NCI-H82 treated with DMSO at 0.1 percent for 48 hours (cell line): ENCODE results near the gene MBOAT7.
"Not testable (repeated sequence)": the region's sequence is repeated elsewhere in the genome, so short reads cannot be mapped to it uniquely, and the experiment has no call there.

Experiments used
- DNase-seq: peaks from one replicate; lab custom pipeline; 2025; ENCODE audit not compliant: unreplicated experiment; lab: John Stamatoyannopoulos, UW

Gene MBOAT7

DNA sequence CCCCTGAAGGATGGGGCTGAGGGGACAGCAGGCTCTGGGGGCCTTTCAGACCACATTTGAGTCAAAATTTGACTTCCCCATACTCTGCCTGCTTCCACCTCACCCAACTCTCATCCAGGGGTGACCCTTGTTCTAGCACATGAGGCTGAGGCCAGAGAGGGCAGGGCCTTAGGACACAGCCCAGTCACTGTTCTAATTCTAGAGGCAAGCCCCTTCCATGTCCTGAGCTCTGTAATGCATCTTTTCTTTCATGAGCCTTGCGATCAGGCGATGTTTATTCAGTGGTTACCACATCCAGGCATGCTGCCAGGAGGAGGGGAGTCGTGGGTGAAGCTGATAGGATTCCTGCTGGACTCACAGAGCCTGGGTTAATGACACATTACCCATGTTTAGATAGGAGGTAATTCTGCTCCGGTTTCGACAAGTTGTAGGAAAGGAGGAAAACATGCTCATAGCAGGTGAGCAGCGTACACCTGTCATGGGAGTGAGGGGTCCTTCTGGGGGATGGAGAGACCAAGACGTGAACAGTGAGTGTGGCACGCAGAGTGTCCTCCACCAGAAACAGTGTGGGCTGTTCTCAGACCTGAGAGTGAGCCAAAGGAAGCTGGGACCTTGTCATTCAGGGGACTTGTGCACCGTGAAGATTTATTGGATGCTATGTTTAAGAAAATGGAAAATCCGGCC, 20.6 kb upstream of the MBOAT7 start:
- no peak for DNase-seq

- DNase-seq, result no peak
Measured at GRCh38 chr19:54209058-54209810, 19.9 kb upstream of the MBOAT7 start.

DNA sequence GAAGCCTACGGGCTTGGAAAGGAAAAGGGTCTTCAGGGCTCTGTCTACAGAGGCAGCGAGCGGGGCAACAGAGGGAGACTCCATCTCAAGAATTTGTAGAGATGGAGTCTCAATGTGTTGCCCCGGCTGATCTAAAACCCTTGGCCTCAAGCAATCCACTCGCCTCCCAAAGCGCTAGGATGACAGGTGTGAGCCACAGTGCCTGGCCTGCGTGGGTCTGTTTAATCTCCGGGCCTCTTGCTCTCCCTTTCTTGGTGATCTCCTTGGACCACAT, 19.3 kb upstream of the MBOAT7 start:
- DNase-seq, result no peak

GRCh38 chr19:54207983-54208783, 18.8 kb upstream of the MBOAT7 start:
- DNase-seq, result no peak

GRCh38 chr19:54207676-54207982, 18.2 kb upstream of the MBOAT7 start:
- DNase-seq, result no peak

- DNase-seq, result not testable (repeated sequence)
Measured at GRCh38 chr19:54207193-54207592, 17.8 kb upstream of the MBOAT7 start.

DNA sequence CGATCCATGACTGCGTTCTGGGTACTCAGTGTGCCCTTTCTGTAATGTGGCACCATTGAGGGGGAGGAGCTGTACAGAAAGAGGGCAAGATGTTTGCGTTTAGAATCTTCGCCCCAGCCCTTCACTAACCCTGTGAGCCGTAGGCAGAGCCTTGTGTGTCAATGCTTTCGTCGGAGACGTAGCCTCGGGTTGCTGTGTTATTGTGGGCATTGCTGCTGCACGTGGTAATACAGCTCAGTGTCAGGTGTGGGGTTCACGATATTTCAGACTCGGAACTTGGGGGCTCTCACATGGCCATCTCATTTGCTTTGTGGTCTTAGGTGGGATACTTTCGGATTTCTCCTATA, 17.4 kb upstream of the MBOAT7 start:
- no peak for DNase-seq

DNA sequence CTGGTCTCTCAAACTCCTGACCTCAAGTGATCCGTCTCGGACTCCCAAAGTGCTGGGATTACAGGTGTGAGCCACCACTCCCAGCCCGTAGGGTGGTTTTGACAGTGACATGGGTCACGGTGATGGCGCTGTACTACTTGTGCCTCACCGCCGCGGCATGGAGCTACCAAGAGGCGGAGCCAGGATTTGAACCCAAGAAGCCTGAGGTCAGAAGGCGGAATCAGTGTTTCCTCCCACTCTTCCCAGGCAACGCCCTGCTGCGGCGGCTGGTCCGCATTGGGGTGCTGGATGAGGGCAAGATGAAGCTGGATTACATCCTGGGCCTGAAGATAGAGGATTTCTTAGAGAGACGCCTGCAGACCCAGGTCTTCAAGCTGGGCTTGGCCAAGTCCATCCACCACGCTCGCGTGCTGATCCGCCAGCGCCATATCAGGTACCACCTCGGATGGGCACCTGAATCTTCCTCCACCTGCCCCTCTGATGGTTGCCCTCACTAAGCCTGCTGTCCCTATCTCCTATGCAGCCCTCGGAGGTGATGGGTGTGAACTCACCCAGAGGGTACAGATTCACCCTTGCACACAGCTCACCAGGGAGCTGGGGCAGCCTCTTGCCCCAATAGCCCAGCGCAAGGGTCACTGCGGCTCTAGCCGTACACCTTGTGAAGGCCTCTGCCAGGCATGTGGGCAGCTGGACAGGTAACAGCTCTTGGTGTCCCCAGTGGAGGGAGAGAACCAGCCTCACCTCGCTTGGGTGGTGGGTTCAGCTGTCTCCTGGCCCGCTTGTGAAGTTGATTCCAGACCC, 16.9 kb upstream of the MBOAT7 start:
- DNase-seq, result no peak

- no peak for DNase-seq
Measured at GRCh38 chr19:54204767-54205468, 15.5 kb upstream of the MBOAT7 start.

DNA sequence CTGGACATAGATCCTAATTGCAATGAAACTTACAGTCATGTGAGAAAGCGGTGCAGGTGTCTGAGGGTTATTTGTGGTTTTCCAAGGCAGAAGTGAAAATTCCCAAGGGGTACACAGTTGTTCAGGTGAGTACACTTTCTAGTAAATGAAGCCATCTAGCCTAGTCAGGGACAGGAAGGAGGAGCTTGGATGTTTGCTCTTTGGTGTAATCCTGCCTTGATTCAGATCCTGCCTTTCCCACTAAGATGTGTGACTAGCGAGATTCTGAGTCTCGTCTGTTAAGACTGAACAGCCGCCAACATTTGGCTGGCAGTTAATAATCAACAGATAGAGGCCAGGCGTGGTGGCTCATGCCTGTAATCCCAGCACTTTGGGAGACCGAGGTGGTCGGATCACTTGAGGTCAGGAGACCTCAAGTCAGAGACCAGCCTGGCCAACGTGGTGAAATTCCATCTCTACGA, 13.8 kb upstream of the MBOAT7 start:
- no peak for DNase-seq

DNA sequence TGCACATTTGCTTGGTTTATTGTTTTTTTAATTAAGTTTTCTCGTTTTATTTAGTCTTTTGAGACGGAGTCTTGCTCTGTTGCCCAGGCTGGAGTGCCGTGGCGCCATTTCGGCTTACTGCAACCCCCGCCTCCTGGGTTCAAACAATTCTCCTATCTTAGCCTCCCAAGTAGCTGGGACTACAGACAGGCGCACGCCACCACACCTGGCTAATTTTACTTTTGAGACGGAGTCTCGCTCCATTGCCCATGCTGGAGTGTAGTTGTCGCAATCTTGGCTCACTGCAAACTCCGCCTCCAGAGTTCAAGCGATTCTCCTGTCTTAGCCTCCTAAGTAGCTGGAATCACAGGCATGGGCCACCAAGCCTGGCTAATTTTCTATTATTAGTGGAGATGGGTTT, 12.6 kb upstream of the MBOAT7 start:
- no peak for DNase-seq

DNA sequence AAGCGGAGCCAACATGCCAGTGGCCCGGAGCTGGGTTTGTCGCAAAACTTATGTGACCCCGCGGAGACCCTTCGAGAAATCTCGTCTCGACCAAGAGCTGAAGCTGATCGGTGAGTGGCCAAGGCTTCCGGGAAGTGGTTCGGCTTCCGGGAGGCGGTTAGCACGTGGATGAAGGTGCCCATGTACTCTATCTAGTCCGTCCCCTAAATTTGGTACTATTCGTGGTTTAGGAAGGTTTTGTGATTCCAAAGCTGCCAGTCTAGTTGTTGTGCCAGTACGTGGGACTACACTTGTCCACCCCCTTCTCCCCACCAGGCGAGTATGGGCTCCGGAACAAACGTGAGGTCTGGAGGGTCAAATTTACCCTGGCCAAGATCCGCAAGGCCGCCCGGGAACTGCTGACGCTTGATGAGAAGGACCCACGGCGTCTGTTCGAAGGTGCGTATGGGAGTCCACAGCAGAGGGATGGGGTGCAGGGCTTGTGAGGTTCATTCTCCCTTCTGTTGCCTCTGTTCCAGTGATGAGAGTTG, 11.9 kb upstream of the MBOAT7 start:
- DNase-seq, result no peak

GRCh38 chr19:54199401-54199800, 10.0 kb upstream of the MBOAT7 start:
- DNase-seq, result no peak

DNA sequence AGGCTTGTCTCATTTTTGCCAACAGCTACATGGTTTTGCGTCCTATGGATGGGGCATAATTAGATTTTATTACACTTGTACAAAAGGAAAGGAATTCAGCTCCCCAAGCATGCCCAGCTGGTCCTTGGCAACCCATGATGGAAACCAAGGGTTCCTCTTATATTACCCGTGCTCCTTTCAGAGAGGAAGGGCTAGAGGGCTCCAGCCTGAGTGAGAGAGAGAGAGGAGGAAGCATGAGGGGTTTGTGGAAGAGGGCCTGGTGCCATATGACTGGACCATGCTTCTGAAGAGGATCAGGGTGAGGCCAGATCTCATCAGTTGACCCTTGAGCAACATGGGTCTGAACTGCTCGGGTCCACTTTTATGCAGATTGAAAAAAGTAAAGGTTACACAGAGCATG, 7.7 kb upstream of the MBOAT7 start:
- no peak for DNase-seq

- DNase-seq, result no peak
Measured at GRCh38 chr19:54196536-54196935, 7.2 kb upstream of the MBOAT7 start.

GRCh38 chr19:54194463-54194862, 5.1 kb upstream of the MBOAT7 start:
- DNase-seq, result not testable (repeated sequence)

- no peak for DNase-seq
Measured at GRCh38 chr19:54193011-54193410, 3.6 kb upstream of the MBOAT7 start.

DNA sequence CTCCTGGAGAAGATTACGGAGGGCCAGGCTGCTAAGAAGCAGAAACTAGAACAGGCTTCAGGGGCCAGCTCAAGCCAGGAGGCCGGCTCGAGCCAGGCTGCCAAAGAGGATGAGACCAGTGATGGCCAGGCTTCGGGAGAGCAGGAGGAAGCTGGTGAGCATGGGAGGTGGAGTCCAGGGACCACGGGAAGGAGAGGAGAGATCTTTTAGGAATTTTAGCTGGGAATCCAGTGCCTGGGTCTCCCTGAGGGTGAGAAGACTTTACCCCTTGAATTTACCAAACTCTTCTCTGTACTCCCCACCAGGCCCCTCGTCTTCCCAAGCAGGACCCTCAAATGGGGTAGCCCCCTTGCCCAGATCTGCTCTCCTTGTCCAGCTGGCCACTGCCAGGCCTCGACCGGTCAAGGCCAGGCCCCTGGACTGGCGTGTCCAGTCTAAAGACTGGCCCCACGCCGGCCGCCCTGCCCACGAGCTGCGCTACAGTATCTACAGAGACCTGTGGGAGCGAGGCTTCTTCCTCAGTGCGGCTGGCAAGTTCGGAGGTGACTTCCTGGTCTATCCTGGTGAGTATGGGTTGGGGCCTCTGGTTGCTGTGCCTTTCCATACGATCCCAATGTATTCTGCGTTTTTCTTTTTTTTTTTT, 2.6 kb upstream of the MBOAT7 start:
- no peak for DNase-seq

- peak; percentile 32 for DNase-seq
Measured at GRCh38 chr19:54191011-54191810, 1.8 kb upstream of the MBOAT7 start, which contains the start of gene TSEN34. Gene TSEN34 (plus strand): TSS chr19:54191308. CDS start chr19:54191365, 57 bp downstream.
